DND-41 (cell line): ENCODE data around the gene MEGF6.

Experiments
- CTCF ChIP-seq: IDR thresholded peaks from 2 replicates; pipeline ENCODE4 v1.5.1; 2012; ENCODE audit warnings: borderline replicate concordance, low read length, moderate library complexity, mild to moderate bottlenecking; ENCODE audit not compliant: poor library complexity, severe bottlenecking; ENCODE audit errors: extremely low read depth
- EZH2 ChIP-seq: IDR thresholded peaks from 3 replicates; pipeline ENCODE4 v1.6.1; 2012; ENCODE audit warnings: borderline replicate concordance, low read depth, mild to moderate bottlenecking, moderate library complexity, low read length, inconsistent platforms; ENCODE audit not compliant: severe bottlenecking

GRCh38 chr1:3450202-3450863 is 161.0 kb downstream of the MEGF6 start:
- no peak for TF ChIP-seq CTCF
- TF ChIP-seq EZH2 = no peak
